IMR-90 (cell line): ENCODE data around the gene KRTAP12-2. TPM values are rescaled to one million over a fixed set of nuclear protein-coding genes. Genes with fewer than 3 reads are reported as not detected.

Experiments
- ATAC-seq: fragments of 200-7000 bp; cut with Tn5 transposase; 2 replicates; pipeline ENCODE4 v1.9.1; 2020; ENCODE audit warnings: low read depth, mild to moderate bottlenecking, moderate library complexity
- BruUV-seq: library from RNA; stranded (reverse); fragments of 400-500 nt; replicated peaks from 2 replicates; lab custom pipeline; 2021; lab: Mats Ljungman, UMichigan
- CTCF ChIA-PET: fragments of 300-600 bp; formaldehyde crosslinking; extraction: SDS; loops from one replicate; lab custom pipeline; 2021; ENCODE audit warnings: antibody characterized with exemption; lab: Yijun Ruan, JAX
- POLR2A ChIA-PET: fragments of 300-600 bp; sonication (Branson Sonifier 250); formaldehyde crosslinking; loops from one replicate; lab custom pipeline; 2022; ENCODE audit warnings: antibody characterized with exemption; ENCODE audit not compliant: unreplicated experiment; lab: Charles Lee
- DNase-seq: peaks from one replicate; pipeline ENCODE4 v3.0.0; 2013
- H2AFZ ChIP-seq: replicated peaks from 2 replicates; pipeline ENCODE3; 2013; ENCODE audit warnings: low read length, mild to moderate bottlenecking; ENCODE audit not compliant: poor library complexity
- H2AK5ac ChIP-seq: 2 replicates; pipeline ENCODE4 v1.6.1; 2013; ENCODE audit warnings: low read depth, low read length, inconsistent platforms
- H2AK9ac ChIP-seq: replicated peaks from 2 replicates; pipeline ENCODE3; 2013; ENCODE audit warnings: mild to moderate bottlenecking, low read depth, low read length, moderate library complexity; ENCODE audit not compliant: poor library complexity
- H2BK120ac ChIP-seq: 2 replicates; pipeline ENCODE4 v1.6.1; 2013; ENCODE audit warnings: low read depth, low read length, inconsistent platforms
- H2BK15ac ChIP-seq: 3 replicates; pipeline ENCODE4 v1.6.1; 2013; ENCODE audit warnings: low read depth, low read length, inconsistent platforms
- H2BK20ac ChIP-seq: 2 replicates; pipeline ENCODE4 v1.6.1; 2013; ENCODE audit warnings: low read depth, mild to moderate bottlenecking, inconsistent platforms, low read length, moderate library complexity
- H2BK5ac ChIP-seq: 2 replicates; pipeline ENCODE4 v1.6.1; 2013; ENCODE audit warnings: mild to moderate bottlenecking, low read depth, low read length, inconsistent platforms; ENCODE audit not compliant: poor library complexity, severe bottlenecking
- H3K14ac ChIP-seq: replicated peaks from 2 replicates; pipeline ENCODE4 v1.6.1; 2013; ENCODE audit warnings: low read depth, low read length, inconsistent platforms
- H3K18ac ChIP-seq: 2 replicates; pipeline ENCODE4 v1.6.1; 2013; ENCODE audit warnings: low read depth, low read length, control low read depth
- H3K23ac ChIP-seq: 2 replicates; pipeline ENCODE4 v1.6.1; 2013; ENCODE audit warnings: low read depth, low read length, inconsistent platforms
- H3K27ac ChIP-seq: 2 replicates; pipeline ENCODE4 v1.5.1; 2013; ENCODE audit warnings: mild to moderate bottlenecking, control low read depth, low read length; ENCODE audit not compliant: insufficient read depth
- H3K27me3 ChIP-seq: 2 replicates; pipeline ENCODE4 v1.6.1; 2013; ENCODE audit warnings: low read length; ENCODE audit not compliant: control insufficient read depth, insufficient read depth
- H3K36me3 ChIP-seq: 2 replicates; pipeline ENCODE4 v1.6.1; 2013; ENCODE audit warnings: low read length, mixed read lengths; ENCODE audit not compliant: control insufficient read depth, insufficient read depth
- H3K4ac ChIP-seq: 2 replicates; pipeline ENCODE4 v1.6.1; 2013; ENCODE audit warnings: low read depth, low read length, inconsistent platforms
- H3K4me1 ChIP-seq: 2 replicates; pipeline ENCODE4 v1.6.1; 2013; ENCODE audit warnings: low read length, mixed read lengths; ENCODE audit not compliant: control insufficient read depth, insufficient read depth
- H3K4me2 ChIP-seq: 2 replicates; pipeline ENCODE4 v1.6.1; 2013; ENCODE audit warnings: low read depth, mild to moderate bottlenecking, control low read depth, low read length, moderate library complexity
- H3K4me3 ChIP-seq: 2 replicates; pipeline ENCODE4 v1.5.1; 2013; ENCODE audit warnings: low read depth, mild to moderate bottlenecking, control low read depth, low read length, moderate library complexity; ENCODE audit not compliant: insufficient read depth
- H3K56ac ChIP-seq: 2 replicates; pipeline ENCODE4 v1.6.1; 2013; ENCODE audit warnings: low read length, inconsistent platforms; ENCODE audit not compliant: insufficient read depth; ENCODE audit errors: extremely low read depth
- H3K79me1 ChIP-seq, 2 experiments: 2 replicates each; pipeline ENCODE4 v1.6.1; 2013; ENCODE audit warnings: low read length in 2 of 2, inconsistent platforms in 1 of 2, low read depth in 1 of 2
- H3K9ac ChIP-seq: 2 replicates; pipeline ENCODE4 v1.6.1; 2013; ENCODE audit warnings: low read depth, low read length, control low read depth
- H3K9me1 ChIP-seq: 2 replicates; pipeline ENCODE4 v1.6.1; 2013; ENCODE audit warnings: low read length, inconsistent platforms; ENCODE audit not compliant: insufficient read depth
- H3K9me3 ChIP-seq: 2 replicates; pipeline ENCODE4 v1.6.1; 2013; ENCODE audit warnings: low read length; ENCODE audit not compliant: control insufficient read depth, insufficient read depth
- H4K20me1 ChIP-seq: 2 replicates; pipeline ENCODE4 v1.6.1; 2013; ENCODE audit warnings: low read length, inconsistent platforms; ENCODE audit not compliant: insufficient read depth
- H4K5ac ChIP-seq: 2 replicates; pipeline ENCODE4 v1.6.1; 2013; ENCODE audit warnings: mild to moderate bottlenecking, low read depth, low read length, control low read depth
- H4K8ac ChIP-seq, 2 experiments: 2 replicates each; pipeline ENCODE4 v1.6.1; 2013; ENCODE audit warnings: low read depth in 2 of 2, low read length in 2 of 2, control low read depth in 1 of 2, inconsistent platforms in 1 of 2
- H4K91ac ChIP-seq: 2 replicates; pipeline ENCODE4 v1.6.1; 2013; ENCODE audit warnings: low read depth, low read length, inconsistent platforms; ENCODE audit not compliant: insufficient read depth
- NFE2L2 ChIP-seq: fragments of 150-350 bp; IDR thresholded peaks from 2 replicates; pipeline ENCODE4 v1.6.1; 2016; ENCODE audit warnings: low read depth, mild to moderate bottlenecking, low read length
- POLR2A ChIP-seq: IDR thresholded peaks from 2 replicates; pipeline ENCODE4 v1.6.1; 2012; ENCODE audit warnings: mild to moderate bottlenecking, low read depth, low read length
- RAD21 ChIP-seq: IDR thresholded peaks from 2 replicates; pipeline ENCODE4 v1.6.1; 2012; ENCODE audit warnings: low read length, improper control_type of control experiment
- WGBS, 2 experiments: methylation state at CpG; one replicate each; pipeline versions ENCODE4 v1.1.5 to v1.1.7; 2013; ENCODE audit warnings: missing lambda C conversion rate in 2 of 2; ENCODE audit not compliant: insufficient read length in 1 of 2; ENCODE audit errors: extremely low coverage in 2 of 2; 5-methylcytosine and 5-hydroxymethylcytosine counted together
- dilution Hi-C: fragments of 300-500 bp; cut with HindIII; formaldehyde crosslinking; loops from one replicate; pipeline ENCODE4 v1.14.3; 2018; ENCODE audit warnings: low sequenced_read_pairs; ENCODE audit not compliant: unreplicated experiment
- in situ Hi-C: fragments of 300-500 bp; cut with MboI; formaldehyde crosslinking; loops from 3 replicates; pipeline ENCODE4 v1.14.3; 2019; ENCODE audit warnings: low sequenced_read_pairs, inconsistent platforms, mixed read lengths
- intact Hi-C: fragments of 100-400 bp; cut with micrococcal nuclease; formaldehyde crosslinking; loops from 2 replicates; pipeline ENCODE4 v1.10.0; 2022
- polyA plus RNA-seq, 3 experiments: library from polyadenylated mRNA; depleted of rRNA; stranded (reverse); fragments of >200 nt; gene quantifications; 2 replicates each; pipeline ENCODE4 v1.2.3, GENCODE V29; 2012; ENCODE audit warnings: low replicate concordance in 1 of 3
- total RNA-seq: library from RNA; depleted of rRNA; stranded (reverse); fragments of >200 nt; gene quantifications from 2 replicates; pipeline ENCODE4 v1.2.3, GENCODE V29; 2012
- TF ChIP-seq, protein P1 (sequence below): fragments of 150-350 bp; IDR thresholded peaks from 2 replicates; pipeline ENCODE4 v1.6.1; 2016; ENCODE audit warnings: low read depth, mild to moderate bottlenecking, low read length, moderate library complexity, borderline replicate concordance

Gene KRTAP12-2
- total and polyA plus RNA-seq, 2 of the 4 experiments (the other 2 are of a cell fraction) = not detected

DNA sequence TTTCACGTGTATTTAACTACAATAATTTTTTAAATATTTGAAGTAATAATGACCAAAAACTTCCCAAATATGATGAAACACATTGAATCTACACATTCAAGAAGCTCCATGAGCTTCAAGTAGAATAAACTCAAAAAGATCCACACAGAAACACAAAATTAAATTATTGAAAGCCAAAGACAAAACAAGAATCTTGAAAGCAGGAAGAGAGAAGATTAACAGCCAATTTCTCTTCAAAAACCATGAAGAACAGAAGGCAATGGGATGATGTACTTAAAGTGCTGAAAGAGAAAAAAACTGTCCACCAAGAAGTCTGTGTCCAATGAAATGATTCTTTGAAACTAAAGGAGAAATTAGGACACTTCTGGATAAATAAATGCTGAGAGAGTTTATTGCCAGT lies 34.7 kb downstream of the KRTAP12-2 start:
- H3K56ac ChIP-seq = no peak overlapping the region
- H2AFZ ChIP-seq = no peak overlapping the region
- no peaks in the 10 kb centered on the region for H3K4me1 ChIP-seq
- no peaks in the 10 kb centered on the region for H3K36me3 ChIP-seq
- ChIA-PET CTCF (no interaction called here), POLR2A (no interaction called here)
- H3K4me2 ChIP-seq = no peak overlapping the region
- TF ChIP-seq RAD21 (no peak), NFE2L2 (no peak), POLR2A (no peak)
- TF ChIP-seq, protein P1, sequence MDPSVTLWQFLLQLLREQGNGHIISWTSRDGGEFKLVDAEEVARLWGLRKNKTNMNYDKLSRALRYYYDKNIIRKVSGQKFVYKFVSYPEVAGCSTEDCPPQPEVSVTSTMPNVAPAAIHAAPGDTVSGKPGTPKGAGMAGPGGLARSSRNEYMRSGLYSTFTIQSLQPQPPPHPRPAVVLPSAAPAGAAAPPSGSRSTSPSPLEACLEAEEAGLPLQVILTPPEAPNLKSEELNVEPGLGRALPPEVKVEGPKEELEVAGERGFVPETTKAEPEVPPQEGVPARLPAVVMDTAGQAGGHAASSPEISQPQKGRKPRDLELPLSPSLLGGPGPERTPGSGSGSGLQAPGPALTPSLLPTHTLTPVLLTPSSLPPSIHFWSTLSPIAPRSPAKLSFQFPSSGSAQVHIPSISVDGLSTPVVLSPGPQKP = no peak
- no peaks in the 10 kb centered on the region for H4K20me1 ChIP-seq
- no peak overlapping the region for H2BK20ac ChIP-seq
- H3K4me3 ChIP-seq = no peak overlapping the region
- 0 out of 2 replicates have a peak, but pooled peaks cover 2% of the 10 kb centered on the region for H3K9me3 ChIP-seq
- in situ Hi-C loops = no loop called here
- no peak overlapping the region for H3K18ac ChIP-seq
- no TSS peak for BruUV-seq
- no peak overlapping the region for H3K14ac ChIP-seq
- dilution Hi-C loops = no loop called here
- H2AK5ac ChIP-seq = no peak overlapping the region
- no peaks in the 10 kb centered on the region for H3K9me1 ChIP-seq
- no peak overlapping the region for H4K8ac ChIP-seq
- WGBS, 2 experiments = no CpG with 5 or more reads among the region's 1 CpG
- intact Hi-C loops = no loop called here
- H3K9ac ChIP-seq = no peak overlapping the region
- H4K91ac ChIP-seq = no peak overlapping the region
- no peak overlapping the region for H3K27ac ChIP-seq
- H3K23ac ChIP-seq = no peak overlapping the region
- H2BK5ac ChIP-seq = no peak overlapping the region
- H2BK15ac ChIP-seq = no peak overlapping the region
- DNase-seq (no peak), ATAC-seq (no peak)
- H2BK120ac ChIP-seq = no peak overlapping the region
- no peak overlapping the region for H4K5ac ChIP-seq
- no peaks in the 10 kb centered on the region for H3K79me1 ChIP-seq
- no peaks in the 10 kb centered on the region for H3K27me3 ChIP-seq
- no peak overlapping the region for H2AK9ac ChIP-seq
- H3K4ac ChIP-seq = no peak overlapping the region
